Duodenal mucosa (tissue), 2 donors: ENCODE data around the gene PROX1.

Source experiments
- H3K27ac ChIP-seq: one replicate; pipeline ENCODE4 v1.7.0; 2013; ENCODE audit warnings: low read depth, low read length
- H3K27me3 ChIP-seq, 2 donors: one replicate each; pipeline ENCODE4 v1.7.0; 2013; ENCODE audit warnings: low read length in 2 of 2, control low read depth in 1 of 2; ENCODE audit not compliant: insufficient read depth in 2 of 2, control insufficient read depth in 1 of 2
- H3K36me3 ChIP-seq, 2 donors: one replicate each; pipeline ENCODE4 v1.7.0; 2013; ENCODE audit warnings: low read length in 2 of 2, control low read depth in 1 of 2; ENCODE audit not compliant: insufficient read depth in 2 of 2, control insufficient read depth in 1 of 2
- H3K4me1 ChIP-seq, 2 donors: one replicate each; pipeline ENCODE4 v1.7.0; 2013; ENCODE audit warnings: low read length in 2 of 2, control low read depth in 1 of 2; ENCODE audit not compliant: insufficient read depth in 2 of 2, control insufficient read depth in 1 of 2
- H3K4me3 ChIP-seq, 2 donors: one replicate each; pipeline ENCODE4 v1.7.0; 2013; ENCODE audit warnings: low read length in 2 of 2, low read depth in 1 of 2
- H3K9ac ChIP-seq, 2 donors: one replicate each; pipeline ENCODE4 v1.7.0; 2013; ENCODE audit warnings: low read length in 2 of 2, low read depth in 1 of 2
- H3K9me3 ChIP-seq, 2 donors: one replicate each; pipeline ENCODE4 v1.7.0; 2013; ENCODE audit warnings: low read length in 2 of 2, control low read depth in 1 of 2; ENCODE audit not compliant: control insufficient read depth in 1 of 2

The PROX1 gene

GRCh38 chr1:213960963-213961362 lies 26.8 kb upstream of the PROX1 start:
- H3K27ac ChIP-seq = no peak overlapping the region

GRCh38 chr1:213962508-213962907 lies 25.3 kb upstream of the PROX1 start:
- no peaks in the 10 kb centered on the region for H3K4me1 ChIP-seq
- no peak overlapping the region for H3K4me3 ChIP-seq
- H3K27me3 ChIP-seq = no peaks in the 10 kb centered on the region
- H3K9me3 ChIP-seq = no peaks in the 10 kb centered on the region
- H3K36me3 ChIP-seq = no peaks in the 10 kb centered on the region
- H3K9ac ChIP-seq = no peak overlapping the region
- no peak overlapping the region for H3K27ac ChIP-seq

More at GRCh38 chr1:213960963-213961362, 26.8 kb upstream of the PROX1 start:
- no peaks in the 10 kb centered on the region for H3K36me3 ChIP-seq
- no peak overlapping the region for H3K4me3 ChIP-seq
- no peaks in the 10 kb centered on the region for H3K9me3 ChIP-seq
- H3K27me3 ChIP-seq = no peaks in the 10 kb centered on the region
- H3K4me1 ChIP-seq = no peaks in the 10 kb centered on the region
- no peak overlapping the region for H3K9ac ChIP-seq

- Histone ChIP-seq H3K36me3 (no peaks in the 10 kb centered on the region), H3K27me3 (no peaks in the 10 kb centered on the region)
Measured at GRCh38 chr1:213966122-213966521, 21.7 kb upstream of the PROX1 start.

GRCh38 chr1:213968146-213968825 lies 19.5 kb upstream of the PROX1 start:
- Histone ChIP-seq H3K27me3 (no peaks in the 10 kb centered on the region), H3K36me3 (no peaks in the 10 kb centered on the region), H3K4me1 (no peaks in the 10 kb centered on the region), H3K9me3 (no peaks in the 10 kb centered on the region), H3K27ac (no peak overlapping the region), H3K9ac (no peak overlapping the region), H3K4me3 (no peak overlapping the region)

More at GRCh38 chr1:213966122-213966521, 21.7 kb upstream of the PROX1 start:
- H3K4me3 ChIP-seq = no peak overlapping the region
- no peaks in the 10 kb centered on the region for H3K4me1 ChIP-seq
- no peak overlapping the region for H3K27ac ChIP-seq
- H3K9me3 ChIP-seq = no peaks in the 10 kb centered on the region
- no peak overlapping the region for H3K9ac ChIP-seq

GRCh38 chr1:213969958-213970555 lies 17.7 kb upstream of the PROX1 start:
- Histone ChIP-seq H3K9me3 (no peaks in the 10 kb centered on the region), H3K36me3 (no peaks in the 10 kb centered on the region), H3K27me3 (no peaks in the 10 kb centered on the region)

GRCh38 chr1:213972141-213972540 lies 15.6 kb upstream of the PROX1 start:
- Histone ChIP-seq H3K9me3 (no peaks in the 10 kb centered on the region), H3K27me3 (peaks cover 0 to 5% of the 10 kb centered on the region in 2 donors), H3K9ac (no peak overlapping the region), H3K36me3 (no peaks in the 10 kb centered on the region), H3K4me1 (peaks cover 0 to 6% of the 10 kb centered on the region in 2 donors), H3K27ac (no peak overlapping the region), H3K4me3 (no peak overlapping the region)

More at GRCh38 chr1:213969958-213970555, 17.7 kb upstream of the PROX1 start:
- H3K9ac ChIP-seq = no peak overlapping the region
- H3K4me3 ChIP-seq = no peak overlapping the region
- H3K27ac ChIP-seq = no peak overlapping the region
- H3K4me1 ChIP-seq = no peaks in the 10 kb centered on the region

GRCh38 chr1:213973129-213973528 lies 14.6 kb upstream of the PROX1 start:
- Histone ChIP-seq H3K9ac (no peak overlapping the region), H3K27me3 (peaks cover 0 to 14% of the 10 kb centered on the region in 2 donors), H3K27ac (no peak overlapping the region), H3K4me3 (no peak overlapping the region), H3K36me3 (no peaks in the 10 kb centered on the region), H3K4me1 (peaks cover 0 to 13% of the 10 kb centered on the region in 2 donors), H3K9me3 (no peaks in the 10 kb centered on the region)

GRCh38 chr1:213976665-213977485 lies 10.9 kb upstream of the PROX1 start:
- Histone ChIP-seq H3K9ac (no peak overlapping the region), H3K36me3 (no peaks in the 10 kb centered on the region), H3K27me3 (peaks cover 25 to 36% of the 10 kb centered on the region in 2 donors), H3K4me3 (no peak overlapping the region), H3K4me1 (peaks cover 0 to 13% of the 10 kb centered on the region in 2 donors), H3K9me3 (no peaks in the 10 kb centered on the region), H3K27ac (no peak overlapping the region)

GRCh38 chr1:213977486-213977842 lies 10.3 kb upstream of the PROX1 start:
- Histone ChIP-seq H3K27ac (no peak overlapping the region), H3K9me3 (no peaks in the 10 kb centered on the region), H3K4me3 (no peak overlapping the region), H3K27me3 (peaks cover 31 to 42% of the 10 kb centered on the region in 2 donors), H3K36me3 (no peaks in the 10 kb centered on the region), H3K4me1 (peaks cover 0 to 13% of the 10 kb centered on the region in 2 donors), H3K9ac (no peak overlapping the region)

- Histone ChIP-seq H3K4me1 (peaks cover 0 to 13% of the 10 kb centered on the region in 2 donors), H3K36me3 (no peaks in the 10 kb centered on the region), H3K9ac (no peak overlapping the region), H3K4me3 (no peak overlapping the region), H3K27me3 (peaks cover 35 to 47% of the 10 kb centered on the region in 2 donors), H3K9me3 (no peaks in the 10 kb centered on the region), H3K27ac (no peak overlapping the region)
Measured at GRCh38 chr1:213977909-213978308, 9.9 kb upstream of the PROX1 start.
